Suprapubic skin (tissue), 4 donors: Measurements from ENCODE around the gene NDUFB2.
"Not testable (repeated sequence)": the region's sequence is repeated elsewhere in the genome, so short reads cannot be mapped to it uniquely, and the experiment has no call there.

ENCODE experiments used
- EP300 ChIP-seq: sonication (generic); formaldehyde crosslinking; IDR thresholded peaks from one replicate; pipeline ENCODE4 v1.6.1; 2017; ENCODE audit warnings: antibody characterized with exemption
- POLR2A ChIP-seq, 2 donors: fragments of 450-650 bp; IDR thresholded peaks; one replicate each; pipeline ENCODE4 v1.6.1; 2017; ENCODE audit warnings: antibody characterized with exemption in 2 of 2, mild to moderate bottlenecking in 2 of 2, moderate library complexity in 2 of 2
- POLR2AphosphoS5 ChIP-seq, 3 donors: sonication (generic); formaldehyde crosslinking; IDR thresholded peaks; one replicate each; pipeline ENCODE4 v1.6.1; 2017; ENCODE audit warnings: antibody characterized with exemption in 3 of 3
- TF ChIP-seq, protein P1 (sequence below), 2 donors: fragments of 200-600 bp in 1 of 2; fragments of 450-650 bp in 1 of 2; sonication (generic) in 1 of 2; IDR thresholded peaks; one replicate each; pipeline ENCODE4 v1.5.1; 2016 to 2019; ENCODE audit warnings: antibody characterized with exemption in 2 of 2, mild to moderate bottlenecking in 1 of 2, moderate library complexity in 1 of 2

DNA sequence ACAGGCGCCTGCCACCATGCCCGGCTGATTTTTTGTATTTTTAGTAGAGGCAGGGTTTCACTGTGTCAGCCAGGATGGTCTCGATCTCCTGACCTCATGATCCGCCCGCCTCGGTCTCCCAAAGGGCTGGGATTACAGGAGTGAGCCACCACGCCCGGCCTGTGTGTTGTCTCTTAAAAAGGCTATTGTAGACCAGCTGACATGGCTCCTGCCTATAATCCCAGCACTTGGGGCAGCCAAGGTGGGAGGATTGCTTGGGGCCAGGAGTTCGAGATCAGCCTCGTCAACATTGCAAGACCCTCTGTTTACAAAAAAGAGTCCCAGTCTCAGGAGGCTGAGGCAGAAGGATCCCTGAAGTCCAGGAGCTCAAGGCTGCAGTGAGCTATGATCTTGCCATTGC lies 2.7 kb upstream of the NDUFB2 start:
- TF ChIP-seq, protein P1, sequence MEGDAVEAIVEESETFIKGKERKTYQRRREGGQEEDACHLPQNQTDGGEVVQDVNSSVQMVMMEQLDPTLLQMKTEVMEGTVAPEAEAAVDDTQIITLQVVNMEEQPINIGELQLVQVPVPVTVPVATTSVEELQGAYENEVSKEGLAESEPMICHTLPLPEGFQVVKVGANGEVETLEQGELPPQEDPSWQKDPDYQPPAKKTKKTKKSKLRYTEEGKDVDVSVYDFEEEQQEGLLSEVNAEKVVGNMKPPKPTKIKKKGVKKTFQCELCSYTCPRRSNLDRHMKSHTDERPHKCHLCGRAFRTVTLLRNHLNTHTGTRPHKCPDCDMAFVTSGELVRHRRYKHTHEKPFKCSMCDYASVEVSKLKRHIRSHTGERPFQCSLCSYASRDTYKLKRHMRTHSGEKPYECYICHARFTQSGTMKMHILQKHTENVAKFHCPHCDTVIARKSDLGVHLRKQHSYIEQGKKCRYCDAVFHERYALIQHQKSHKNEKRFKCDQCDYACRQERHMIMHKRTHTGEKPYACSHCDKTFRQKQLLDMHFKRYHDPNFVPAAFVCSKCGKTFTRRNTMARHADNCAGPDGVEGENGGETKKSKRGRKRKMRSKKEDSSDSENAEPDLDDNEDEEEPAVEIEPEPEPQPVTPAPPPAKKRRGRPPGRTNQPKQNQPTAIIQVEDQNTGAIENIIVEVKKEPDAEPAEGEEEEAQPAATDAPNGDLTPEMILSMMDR (IDR thresholded peaks at IDR 0.05) = not testable (repeated sequence)
- TF ChIP-seq POLR2A (IDR thresholded peaks at IDR 0.05); POLR2AphosphoS5 (IDR thresholded peaks at IDR 0.05); EP300: not testable (repeated sequence)
